Pons (tissue), 1 donor: ENCODE results near the gene OAS3.
"Not testable (repeated sequence)": the region's sequence is repeated elsewhere in the genome, so short reads cannot be mapped to it uniquely, and the experiment has no call there.

Experiments
- DNase-seq: peaks from one replicate; pipeline ENCODE4 v3.0.0-alpha.2; 2016; ENCODE audit warnings: low spot score

OAS3 gene

DNA sequence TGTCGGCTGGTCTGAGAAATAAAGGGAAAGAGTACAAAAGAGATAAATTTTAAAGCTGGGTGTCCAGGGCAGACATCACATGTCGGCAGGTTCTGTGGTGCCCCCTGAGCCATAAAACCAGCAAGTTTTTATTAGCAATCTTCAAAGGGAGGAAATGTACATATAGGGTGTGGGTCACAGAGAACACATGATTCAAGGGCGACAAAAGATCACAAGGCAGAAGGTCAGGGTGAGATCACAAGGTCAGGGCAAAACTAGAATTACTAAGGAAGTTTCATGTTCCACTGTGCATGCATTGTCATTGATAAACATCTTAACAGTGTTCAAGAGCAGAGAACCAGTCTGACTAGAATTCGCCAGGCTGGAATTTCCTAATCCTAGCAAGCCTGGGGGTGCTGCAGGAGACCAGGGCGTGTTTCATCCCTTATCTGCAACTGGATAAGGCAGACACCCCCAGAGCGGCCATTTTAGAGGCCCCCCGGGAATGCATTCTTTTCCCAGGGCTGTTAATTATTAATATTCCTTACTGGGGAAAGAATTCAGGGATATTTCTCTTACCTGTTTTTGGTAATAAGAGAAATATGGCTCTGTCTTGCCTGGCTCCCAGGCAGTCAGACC is 11.7 kb upstream of the OAS3 start:
- DNase-seq = not testable (repeated sequence)

DNA sequence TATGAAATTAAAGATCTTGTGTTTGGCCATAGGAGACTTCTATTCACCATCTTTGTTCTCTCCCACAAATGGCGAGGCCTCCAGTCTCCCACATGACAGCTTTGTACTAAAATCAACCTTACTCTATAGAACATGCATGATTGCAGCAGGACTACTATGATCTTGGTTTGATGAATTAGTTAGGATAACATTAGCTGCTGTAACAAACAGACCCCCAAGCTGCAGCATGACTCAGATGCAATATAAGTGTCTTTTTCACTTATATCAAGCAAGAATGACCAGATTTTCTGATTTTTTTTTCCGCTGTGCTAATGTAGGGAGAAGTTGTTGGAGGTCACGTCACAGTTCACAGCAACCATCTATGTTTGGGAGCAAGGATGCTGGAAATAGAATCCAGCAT is 10.8 kb upstream of the OAS3 start:
- no peak for DNase-seq

DNA sequence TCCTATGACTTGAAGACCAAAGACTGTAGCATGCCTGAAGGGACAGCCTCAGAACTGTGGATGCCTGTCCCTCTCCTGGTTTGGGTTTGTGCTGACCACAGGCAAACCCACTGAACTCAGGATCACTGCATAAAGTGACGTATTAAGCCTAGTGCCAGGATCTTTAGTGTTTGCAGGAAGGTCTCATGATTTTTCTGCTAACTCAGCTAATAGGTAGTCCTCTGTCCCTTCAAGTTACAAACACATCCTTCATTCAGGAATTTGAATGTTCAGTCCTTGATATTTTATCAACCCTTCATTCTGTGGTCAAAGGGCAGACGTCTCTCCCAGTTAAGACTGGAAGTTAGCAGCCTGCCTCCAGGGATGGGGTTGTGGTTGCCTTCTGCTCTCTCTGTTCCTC is 10.3 kb upstream of the OAS3 start:
- no peak for DNase-seq

DNA sequence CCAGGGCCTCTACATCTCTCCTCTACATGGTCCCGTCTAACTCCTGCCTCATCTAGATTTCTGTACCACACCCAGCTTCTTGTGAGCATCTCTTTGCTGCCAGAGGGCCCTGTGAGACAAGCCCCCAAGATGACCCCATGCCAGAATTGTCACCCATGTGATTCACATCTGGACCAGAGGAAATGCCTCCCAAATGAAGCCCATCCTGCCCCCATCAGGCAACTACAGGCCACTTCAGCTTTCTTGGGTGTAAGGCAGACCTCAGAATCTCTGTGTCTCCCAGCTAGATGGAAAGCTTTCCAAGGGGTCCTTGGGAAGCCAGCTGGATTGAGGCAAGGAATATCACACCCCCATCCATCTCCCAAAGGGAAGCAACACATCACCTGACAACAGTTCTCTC is 9.3 kb upstream of the OAS3 start:
- no peak for DNase-seq

DNA sequence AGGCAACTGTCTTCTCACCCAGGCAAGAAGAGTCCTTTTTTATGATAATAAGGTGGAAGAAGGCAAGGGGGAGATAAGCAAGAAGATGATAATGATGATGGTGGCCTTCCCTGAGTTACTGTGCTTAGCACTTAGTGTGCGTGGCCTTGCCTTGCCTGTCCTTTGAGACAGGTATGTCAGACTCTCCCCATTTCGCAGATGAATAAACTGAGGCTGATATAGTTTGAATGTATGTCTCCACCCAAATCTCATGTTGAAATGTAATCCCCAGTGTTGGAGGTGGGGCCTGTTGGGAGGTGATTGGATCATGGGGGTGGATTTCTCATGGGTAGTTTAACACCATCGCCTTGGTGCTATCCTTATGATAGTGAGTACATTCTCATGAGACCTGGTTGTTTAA is 8.6 kb upstream of the OAS3 start:
- DNase-seq = no peak

DNA sequence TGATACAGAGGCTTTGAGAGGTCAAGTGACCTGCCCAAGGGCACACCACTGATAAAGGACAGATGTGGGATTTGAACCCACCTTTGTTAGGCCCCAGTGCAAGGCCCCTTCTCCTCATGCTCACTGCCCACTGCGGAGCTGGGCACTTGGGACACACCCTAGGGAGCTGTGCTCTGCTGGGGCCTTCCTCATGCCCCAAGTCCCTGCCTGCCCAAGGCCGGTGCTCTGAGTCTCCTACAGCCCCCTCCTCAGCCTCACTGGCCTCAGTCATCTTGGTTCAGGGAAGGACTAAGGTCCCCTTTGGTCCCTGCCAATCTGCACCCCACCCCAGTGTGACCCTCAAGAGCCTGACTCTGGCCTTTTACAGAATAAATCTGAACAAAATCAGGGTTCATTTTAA is 7.9 kb upstream of the OAS3 start:
- DNase-seq = no peak

DNA sequence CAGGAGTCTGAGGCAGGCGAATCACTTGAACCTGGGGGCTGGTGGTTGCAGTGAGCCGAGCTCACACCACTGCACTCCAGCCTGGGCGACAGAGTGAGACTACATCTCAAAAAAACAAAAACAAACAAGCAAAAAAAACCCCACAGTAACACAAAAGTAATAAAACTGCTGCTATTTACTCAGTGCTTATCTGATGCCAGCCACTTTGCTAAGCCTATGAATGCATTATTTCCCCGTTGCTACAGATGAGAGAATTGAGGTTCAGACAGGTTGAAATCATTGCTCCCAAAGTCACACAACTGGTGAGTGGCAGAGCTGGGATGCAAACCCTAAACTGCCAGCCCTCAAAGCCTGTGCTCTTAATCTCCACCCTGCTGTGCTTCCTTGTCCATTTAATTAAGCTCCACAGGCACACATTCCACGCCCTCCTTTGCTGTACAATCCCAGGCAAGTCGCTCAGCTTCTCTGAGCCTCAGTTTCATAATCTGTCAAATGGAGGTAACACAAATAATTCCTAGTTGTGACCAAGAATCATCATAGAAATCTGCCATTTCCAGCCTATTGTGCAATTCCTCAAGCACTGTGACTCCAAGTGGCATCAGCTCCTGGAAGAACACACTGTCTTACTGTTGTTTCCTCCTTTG is 5.7 kb upstream of the OAS3 start:
- DNase-seq = no peak

DNA sequence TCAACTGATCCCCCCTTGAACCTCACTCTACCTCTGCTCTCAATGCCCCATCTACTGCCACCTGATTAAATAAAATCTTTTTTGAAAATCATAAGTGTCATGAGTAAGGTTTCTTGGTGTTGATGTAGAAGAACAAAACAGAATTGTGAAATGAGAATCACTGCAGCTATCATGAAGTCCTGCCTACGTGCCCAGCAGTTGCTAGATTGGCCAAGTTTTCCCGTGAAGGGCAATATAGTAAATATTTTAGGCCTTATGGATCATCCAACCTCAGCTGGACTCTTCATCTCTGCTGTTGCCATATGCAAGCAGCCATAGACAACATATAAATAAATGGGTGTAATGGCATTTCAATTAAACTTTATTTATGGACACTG is 5.2 kb upstream of the OAS3 start:
- DNase-seq = no peak

DNA sequence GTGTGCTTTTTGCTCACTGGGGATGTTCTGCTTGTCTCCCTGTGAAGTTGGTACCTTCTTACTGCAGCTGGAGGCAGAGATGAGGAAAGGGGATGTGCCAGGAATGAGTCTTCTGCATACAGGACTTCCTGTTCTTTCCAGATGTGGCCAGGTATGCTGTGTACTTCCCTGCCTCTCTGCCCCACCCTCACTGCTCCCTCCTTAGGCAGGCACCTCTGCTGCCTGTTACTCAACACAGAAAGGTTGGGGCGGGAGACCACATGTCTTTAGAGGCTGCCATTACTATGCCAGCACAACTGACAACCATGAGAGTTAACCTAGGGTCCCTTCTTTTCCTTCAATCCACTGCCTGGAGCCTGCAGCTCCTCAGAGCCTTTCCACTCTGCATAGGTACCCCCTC is 2.0 kb upstream of the OAS3 start:
- no peak for DNase-seq

DNA sequence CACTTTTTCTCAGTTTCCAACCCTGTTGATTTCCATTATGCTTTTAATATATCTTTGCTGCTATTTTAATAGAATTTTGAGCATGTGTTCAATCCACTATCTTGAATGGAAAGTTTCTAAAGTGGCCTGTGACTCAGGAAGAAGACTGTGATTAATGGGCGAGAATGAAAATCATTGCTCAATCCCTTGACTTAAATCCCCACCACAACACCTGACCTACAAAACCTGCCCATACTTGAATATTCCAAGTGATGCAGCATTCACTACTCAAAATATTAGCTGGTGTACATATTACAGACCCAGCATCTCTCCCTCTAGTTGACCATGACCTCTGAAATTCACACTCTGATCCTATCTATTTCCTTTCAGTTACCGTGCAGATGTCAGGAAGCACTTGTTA is 1.3 kb upstream of the OAS3 start:
- no peak for DNase-seq

DNA sequence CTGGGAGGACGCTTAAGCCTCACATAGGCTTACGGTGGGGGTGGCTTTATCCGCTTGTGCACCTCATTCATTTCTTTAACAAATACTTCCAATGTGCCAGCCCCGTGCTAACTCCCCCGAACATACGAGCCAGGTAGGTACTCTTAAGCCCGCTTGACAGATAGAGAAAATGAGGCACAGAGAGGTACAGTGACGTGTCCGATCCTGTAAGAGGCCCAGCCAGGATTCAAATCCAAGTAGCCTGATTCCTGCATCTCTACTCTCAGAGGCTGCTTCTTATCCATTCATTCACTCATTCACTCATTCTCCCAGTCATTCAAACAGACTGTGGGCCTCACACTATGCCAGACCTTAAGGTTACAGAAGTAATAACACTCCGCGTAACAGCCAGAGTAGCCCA is 477 bp downstream of the OAS3 start:
- DNase-seq = no peak

DNA sequence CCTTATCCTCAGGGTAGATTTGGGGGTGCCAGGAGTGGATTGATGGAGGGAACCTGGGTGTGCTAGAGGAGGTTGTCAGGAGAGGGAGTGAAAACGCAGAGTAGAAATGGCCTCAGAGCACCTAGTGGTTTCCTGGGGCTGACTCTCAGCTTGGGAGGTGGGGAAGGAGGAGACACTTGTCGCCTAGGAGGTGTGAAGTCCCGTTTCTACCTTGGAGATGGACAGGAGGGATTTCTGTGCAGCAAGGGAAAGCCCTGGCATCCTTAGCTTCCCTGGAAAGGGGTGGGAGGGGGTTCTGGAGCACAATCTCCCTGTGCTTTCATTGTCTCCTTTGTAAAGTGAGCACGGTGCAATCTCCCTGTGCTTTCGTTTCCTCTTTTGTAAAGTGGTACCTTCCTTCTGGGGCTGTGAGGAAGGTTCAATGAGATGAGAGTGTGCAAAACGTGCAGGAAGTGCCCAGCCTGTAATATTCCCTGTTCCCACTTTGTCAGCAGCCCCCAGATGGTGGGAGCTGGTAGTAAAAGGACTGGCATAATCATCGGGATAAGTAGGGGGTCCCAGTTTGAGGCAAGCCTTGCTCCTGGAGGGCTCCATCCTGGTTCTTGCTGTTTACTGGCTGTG is 1.6 kb downstream of the OAS3 start:
- no peak for DNase-seq

DNA sequence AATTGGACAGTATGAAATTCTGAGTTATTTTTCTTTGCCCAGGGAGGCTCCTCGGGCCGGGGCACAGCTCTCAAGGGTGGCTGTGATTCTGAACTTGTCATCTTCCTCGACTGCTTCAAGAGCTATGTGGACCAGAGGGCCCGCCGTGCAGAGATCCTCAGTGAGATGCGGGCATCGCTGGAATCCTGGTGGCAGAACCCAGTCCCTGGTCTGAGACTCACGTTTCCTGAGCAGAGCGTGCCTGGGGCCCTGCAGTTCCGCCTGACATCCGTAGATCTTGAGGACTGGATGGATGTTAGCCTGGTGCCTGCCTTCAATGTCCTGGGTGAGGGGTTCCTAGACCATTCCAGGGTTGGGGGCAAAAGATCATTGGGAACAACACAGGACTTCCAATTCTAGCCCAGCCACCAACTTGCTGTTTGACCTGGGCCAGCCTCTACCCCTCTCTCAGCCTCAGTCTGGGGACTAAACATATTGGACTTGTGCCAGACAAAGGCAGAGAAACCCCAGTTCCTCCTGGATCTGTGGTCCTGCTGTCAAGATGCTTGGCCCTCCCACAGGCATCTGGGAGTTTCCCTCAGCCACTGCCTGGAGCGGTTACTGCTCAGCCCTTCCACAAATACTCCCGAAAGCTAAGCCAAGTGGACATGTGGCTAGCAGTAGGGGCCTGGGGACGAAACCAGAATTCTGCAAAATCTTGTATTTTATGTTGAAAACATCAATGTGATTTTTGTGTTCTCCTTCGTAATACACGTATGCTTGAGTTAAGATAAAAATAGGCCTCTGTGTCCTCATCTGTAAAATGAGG is 3.5 kb downstream of the OAS3 start:
- no peak for DNase-seq

DNA sequence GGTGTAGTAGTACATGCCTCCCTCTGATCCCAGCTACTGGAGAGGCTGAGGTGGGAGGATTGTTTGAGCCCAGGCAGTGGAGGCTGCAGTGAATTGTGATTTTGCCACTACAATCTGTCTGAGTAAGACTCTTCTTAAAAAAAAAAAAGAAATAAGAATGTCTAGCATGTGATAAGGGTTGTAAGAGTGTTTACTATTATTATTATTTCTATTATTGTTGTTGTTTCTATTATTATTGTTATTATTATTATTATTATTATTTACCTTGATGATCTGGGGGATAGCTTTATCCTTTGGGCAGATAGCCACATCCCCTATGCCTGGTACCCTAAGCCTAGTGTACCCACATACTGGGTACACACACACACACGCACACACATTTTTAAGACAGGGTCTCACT is 4.3 kb downstream of the OAS3 start:
- DNase-seq = no peak

DNA sequence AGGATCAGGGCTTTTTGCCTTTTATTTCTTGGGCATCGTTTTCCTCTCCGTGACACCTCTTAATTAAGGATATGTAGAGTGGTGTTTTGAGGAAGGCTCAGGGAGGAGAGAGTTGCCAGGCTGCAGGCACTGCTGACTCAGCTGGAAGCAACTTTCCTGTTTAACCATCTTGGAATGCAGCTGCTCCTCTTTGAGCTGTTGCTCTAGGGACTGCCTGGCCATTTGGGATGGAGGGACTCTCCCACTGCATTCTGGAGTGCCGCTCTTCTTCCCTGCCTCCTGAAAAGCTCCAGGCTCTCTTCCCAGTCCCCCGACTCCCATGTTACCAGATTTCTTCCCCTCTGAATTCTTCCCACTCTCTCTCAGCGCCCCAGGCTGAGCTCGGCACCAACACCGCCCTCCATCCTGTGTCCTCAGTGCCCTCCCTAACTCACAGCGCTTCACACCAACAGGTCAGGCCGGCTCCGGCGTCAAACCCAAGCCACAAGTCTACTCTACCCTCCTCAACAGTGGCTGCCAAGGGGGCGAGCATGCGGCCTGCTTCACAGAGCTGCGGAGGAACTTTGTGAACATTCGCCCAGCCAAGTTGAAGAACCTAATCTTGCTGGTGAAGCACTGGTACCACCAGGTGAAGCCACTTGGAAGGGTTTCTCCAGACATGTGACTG is 5.9 kb downstream of the OAS3 start:
- DNase-seq = no peak

DNA sequence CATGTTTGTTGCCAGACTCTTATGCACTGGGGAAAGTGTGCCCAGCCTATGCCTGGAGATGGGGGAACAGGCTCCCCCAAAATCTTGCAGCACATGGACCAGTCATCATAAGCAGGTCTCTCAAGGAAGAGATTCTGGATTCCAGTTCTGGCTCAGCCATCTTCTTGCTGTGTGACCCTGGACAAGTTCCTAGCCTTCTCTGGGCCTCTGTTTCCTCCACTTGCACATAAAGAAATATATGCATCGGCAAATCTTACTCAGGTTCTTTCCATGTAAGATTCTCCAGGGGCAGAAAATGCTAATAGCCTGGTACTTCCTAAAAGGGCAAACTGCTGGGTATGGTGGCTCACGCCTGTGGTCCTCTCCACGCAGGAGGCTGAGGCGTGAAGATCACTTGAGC is 7.2 kb downstream of the OAS3 start:
- DNase-seq = no peak

DNA sequence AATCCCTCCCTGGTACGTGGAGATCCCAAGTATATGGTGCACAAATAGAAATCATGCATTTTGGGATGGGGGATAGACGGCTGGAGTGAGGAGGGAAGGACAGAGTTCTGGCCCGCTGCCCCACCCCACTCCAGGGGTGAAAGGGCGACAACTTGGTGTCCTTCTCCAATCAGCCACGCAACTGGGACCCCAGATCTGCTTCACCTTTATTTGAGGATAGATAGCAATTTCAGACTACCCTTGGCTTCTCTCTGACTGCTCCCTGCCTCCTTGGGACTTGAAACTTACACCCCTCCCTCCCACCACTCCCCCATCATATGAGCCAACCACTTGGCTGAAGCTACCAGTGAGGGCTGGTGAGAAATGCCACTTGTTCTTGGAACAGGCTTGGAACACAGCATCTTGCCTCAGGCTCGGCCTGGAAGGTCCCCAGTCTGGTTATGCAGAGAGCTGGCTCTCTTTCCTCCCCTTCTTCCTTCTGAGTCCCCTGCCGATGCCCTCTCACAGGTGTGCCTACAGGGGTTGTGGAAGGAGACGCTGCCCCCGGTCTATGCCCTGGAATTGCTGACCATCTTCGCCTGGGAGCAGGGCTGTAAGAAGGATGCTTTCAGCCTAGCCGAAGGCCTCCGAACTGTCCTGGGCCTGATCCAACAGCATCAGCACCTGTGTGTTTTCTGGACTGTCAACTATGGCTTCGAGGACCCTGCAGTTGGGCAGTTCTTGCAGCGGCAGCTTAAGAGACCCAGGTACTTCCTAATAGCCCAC is 8.1 kb downstream of the OAS3 start:
- no peak for DNase-seq

DNA sequence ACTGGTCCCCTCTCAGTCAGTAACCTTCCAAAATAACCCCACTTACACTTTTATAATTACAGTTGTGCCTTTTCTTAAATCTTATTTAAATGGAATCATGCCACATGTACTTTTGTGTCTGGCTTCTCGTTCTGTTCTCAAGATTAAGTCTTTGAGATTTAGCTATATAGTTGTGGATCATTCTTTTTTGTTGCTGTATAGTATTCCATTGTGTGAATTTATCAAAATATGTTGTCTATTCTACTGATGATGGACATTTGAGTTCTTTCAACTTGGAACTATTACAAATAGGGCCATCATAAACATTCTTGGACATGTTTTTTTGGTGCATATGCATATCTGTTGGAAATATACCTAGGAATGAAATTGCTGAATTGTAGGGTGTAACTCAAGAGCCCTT is 9.0 kb downstream of the OAS3 start:
- no peak for DNase-seq

DNA sequence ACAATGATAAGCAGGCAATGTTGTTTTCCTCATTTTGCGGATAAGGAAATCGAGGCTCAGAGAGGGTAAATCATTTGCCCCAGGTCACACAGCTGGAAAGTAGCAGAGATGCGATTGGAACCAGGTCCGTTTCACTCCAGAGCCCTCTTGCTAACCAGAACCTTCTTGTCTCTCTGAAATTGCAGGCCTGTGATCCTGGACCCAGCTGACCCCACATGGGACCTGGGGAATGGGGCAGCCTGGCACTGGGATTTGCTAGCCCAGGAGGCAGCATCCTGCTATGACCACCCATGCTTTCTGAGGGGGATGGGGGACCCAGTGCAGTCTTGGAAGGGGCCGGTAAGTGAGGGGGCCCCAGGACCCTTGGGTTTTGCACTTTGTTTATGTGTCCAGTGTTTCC is 9.5 kb downstream of the OAS3 start:
- no peak for DNase-seq

DNA sequence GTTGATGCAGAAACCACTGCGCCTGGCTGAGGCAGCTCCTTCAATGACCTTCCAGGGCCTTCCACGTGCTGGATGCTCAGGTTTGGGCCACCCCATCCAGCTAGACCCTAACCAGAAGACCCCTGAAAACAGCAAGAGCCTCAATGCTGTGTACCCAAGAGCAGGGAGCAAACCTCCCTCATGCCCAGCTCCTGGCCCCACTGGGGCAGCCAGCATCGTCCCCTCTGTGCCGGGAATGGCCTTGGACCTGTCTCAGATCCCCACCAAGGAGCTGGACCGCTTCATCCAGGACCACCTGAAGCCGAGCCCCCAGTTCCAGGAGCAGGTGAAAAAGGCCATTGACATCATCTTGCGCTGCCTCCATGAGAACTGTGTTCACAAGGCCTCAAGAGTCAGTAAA is 10.5 kb downstream of the OAS3 start:
- no peak for DNase-seq

DNA sequence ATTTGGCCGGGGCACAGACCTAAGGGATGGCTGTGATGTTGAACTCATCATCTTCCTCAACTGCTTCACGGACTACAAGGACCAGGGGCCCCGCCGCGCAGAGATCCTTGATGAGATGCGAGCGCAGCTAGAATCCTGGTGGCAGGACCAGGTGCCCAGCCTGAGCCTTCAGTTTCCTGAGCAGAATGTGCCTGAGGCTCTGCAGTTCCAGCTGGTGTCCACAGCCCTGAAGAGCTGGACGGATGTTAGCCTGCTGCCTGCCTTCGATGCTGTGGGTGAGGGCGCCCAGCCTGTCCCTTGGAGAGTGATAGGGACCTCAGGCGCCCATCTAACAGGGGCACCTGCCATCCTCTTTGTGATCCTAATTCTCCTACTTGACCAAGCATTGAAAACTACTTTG is 12.4 kb downstream of the OAS3 start:
- no peak for DNase-seq

DNA sequence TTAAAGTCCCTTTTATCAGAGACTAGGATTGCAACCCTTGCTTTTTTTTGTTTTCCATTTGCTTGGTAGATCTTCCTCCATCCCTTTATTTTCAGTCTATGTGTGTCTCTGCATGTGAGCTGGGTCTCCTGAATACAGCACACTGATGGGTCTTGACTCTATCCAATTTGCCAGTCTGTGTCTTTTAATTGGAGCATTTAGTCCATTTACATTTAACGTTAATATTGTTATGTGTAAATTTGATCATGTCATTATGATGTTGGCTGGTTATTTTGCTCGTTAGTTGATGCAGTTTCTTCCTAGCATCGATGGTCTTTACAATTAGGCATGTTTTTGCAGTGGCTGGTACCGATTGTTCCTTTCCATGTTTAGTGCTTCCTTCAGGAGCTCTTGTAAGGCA is 18.9 kb downstream of the OAS3 start:
- DNase-seq = not testable (repeated sequence)
